ENCODE results near the gene NAV2.

NAV2 gene

GRCh38 chr11:19811380-19811779 is 98.7 kb downstream of the NAV2 start:
- peak; percentile 44 for DNase-seq (ENCODE audit: low spot score)

GRCh38 chr11:19812096-19812495 is 99.5 kb downstream of the NAV2 start:
- no peak for DNase-seq (ENCODE audit: low spot score)

- DNase-seq (ENCODE audit: low spot score) = no peak
Measured at GRCh38 chr11:19812710-19813109, 100.1 kb downstream of the NAV2 start.

GRCh38 chr11:19813158-19813879 is 100.7 kb downstream of the NAV2 start:
- no peak for DNase-seq (ENCODE audit: low spot score)

- no peak for DNase-seq (ENCODE audit: low spot score)
Measured at GRCh38 chr11:19814421-19814820, 101.8 kb downstream of the NAV2 start.

- no peak for DNase-seq (ENCODE audit: low spot score)
Measured at GRCh38 chr11:19816040-19816439, 103.4 kb downstream of the NAV2 start.

- DNase-seq (ENCODE audit: low spot score) = no peak
Measured at GRCh38 chr11:19816817-19817216, 104.2 kb downstream of the NAV2 start.

GRCh38 chr11:19817265-19817851 is 104.7 kb downstream of the NAV2 start:
- no peak for DNase-seq (ENCODE audit: low spot score)

GRCh38 chr11:19817870-19818269 is 105.2 kb downstream of the NAV2 start:
- no peak for DNase-seq (ENCODE audit: low spot score)

GRCh38 chr11:19818619-19819018 is 106.0 kb downstream of the NAV2 start:
- no peak for DNase-seq (ENCODE audit: low spot score)

- DNase-seq (ENCODE audit: low spot score) = no peak
Measured at GRCh38 chr11:19819148-19819547, 106.5 kb downstream of the NAV2 start.

- no peak for DNase-seq (ENCODE audit: low spot score)
Measured at GRCh38 chr11:19820100-19820499, 107.5 kb downstream of the NAV2 start.

- no peak for DNase-seq (ENCODE audit: low spot score)
Measured at GRCh38 chr11:19821412-19821875, 108.8 kb downstream of the NAV2 start.

GRCh38 chr11:19821993-19822392 is 109.4 kb downstream of the NAV2 start:
- no peak for DNase-seq (ENCODE audit: low spot score)

- peak; percentile 56 for DNase-seq (ENCODE audit: low spot score)
Measured at GRCh38 chr11:19822531-19822930, 109.9 kb downstream of the NAV2 start.

GRCh38 chr11:19826606-19827005 is 114.0 kb downstream of the NAV2 start:
- DNase-seq (ENCODE audit: low spot score) = no peak

GRCh38 chr11:19827399-19828135 is 114.9 kb downstream of the NAV2 start:
- no peak for DNase-seq (ENCODE audit: low spot score)

- DNase-seq (ENCODE audit: low spot score) = no peak
Measured at GRCh38 chr11:19828382-19829108, 115.9 kb downstream of the NAV2 start.

- no peak for DNase-seq (ENCODE audit: low spot score)
Measured at GRCh38 chr11:19829109-19829837, 116.6 kb downstream of the NAV2 start.

- peak; percentile 93 for DNase-seq (ENCODE audit: low spot score)
Measured at GRCh38 chr11:19832086-19832750, 119.6 kb downstream of the NAV2 start.

GRCh38 chr11:19832901-19833300 is 120.3 kb downstream of the NAV2 start:
- DNase-seq (ENCODE audit: low spot score) = no peak

All from cerebellar cortex (tissue), 1 donor.